Right ventricle myocardium superior (tissue), 1 donor: ENCODE data around the gene TNNI2. TPM values are rescaled to one million over a fixed set of nuclear protein-coding genes. Genes with fewer than 3 reads are reported as not detected.

Source experiments
- ATAC-seq: fragments of 200-7000 bp; cut with Tn5 transposase; one replicate; pipeline ENCODE4 v1.9.1; 2020; ENCODE audit warnings: mild to moderate bottlenecking; ENCODE audit not compliant: poor library complexity
- DNase-seq: peaks from one replicate; pipeline ENCODE4 v3.0.0-alpha.2; 2020
- intact Hi-C: fragments of 100-400 bp; cut with DNase I; formaldehyde crosslinking; loops from one replicate; pipeline ENCODE4 v1.11.2; 2022
- total RNA-seq: library from RNA; stranded (reverse); fragmentation: NEBNext Ultra II Directional; extraction: Animal tissue kit (Norgen Biotek cat#: 25700); gene quantifications from one replicate; pipeline ENCODE4 v1.2.1, GENCODE V29; 2021
- donor health status: DM: no; HTN: yes; CAD: no; lungs with severe emphysema.

TNNI2 gene
- total RNA-seq, 1 donor from 2014 or later, result not detected

DNA sequence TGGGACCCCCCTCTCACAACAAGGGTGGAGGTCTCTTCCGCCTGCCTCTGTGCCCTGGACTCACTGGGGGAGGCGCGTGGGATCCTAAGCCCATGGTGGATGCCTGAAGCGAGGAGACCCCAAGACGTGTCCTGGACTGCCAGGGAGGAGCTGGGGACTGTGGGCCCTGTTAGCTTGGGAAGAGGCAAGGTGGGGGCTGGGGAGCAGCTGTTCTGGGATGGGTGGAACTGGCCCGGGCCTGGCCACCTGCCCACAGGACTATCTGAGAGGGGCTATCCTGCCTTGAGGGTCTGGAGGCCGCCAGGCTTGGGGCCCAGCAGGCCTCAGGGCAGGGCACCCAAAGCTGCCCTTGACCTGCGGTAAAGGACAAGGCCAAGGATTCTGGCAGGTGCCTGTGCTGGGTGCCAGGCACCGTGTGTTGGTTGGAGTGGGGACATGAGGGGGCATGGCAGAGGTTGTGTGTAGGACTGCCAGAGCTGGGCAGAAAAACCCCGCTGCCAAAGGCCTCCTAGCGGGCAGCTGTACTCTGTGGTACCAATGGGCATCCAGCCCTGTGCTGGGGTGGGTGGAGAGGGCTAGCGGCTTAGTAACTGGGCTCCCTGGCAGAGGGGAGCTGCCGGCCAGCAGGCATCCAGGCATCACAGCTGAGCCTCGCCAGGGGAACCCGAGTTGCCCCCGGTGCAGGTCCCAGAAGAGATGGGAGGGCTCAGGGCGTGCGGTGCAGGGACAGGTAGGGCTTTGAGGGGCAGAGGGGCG lies 14.8 kb downstream of the TNNI2 start:
- DNase-seq, result no peak
- no peak for ATAC-seq
- intact Hi-C loops, result no loop called here

DNA sequence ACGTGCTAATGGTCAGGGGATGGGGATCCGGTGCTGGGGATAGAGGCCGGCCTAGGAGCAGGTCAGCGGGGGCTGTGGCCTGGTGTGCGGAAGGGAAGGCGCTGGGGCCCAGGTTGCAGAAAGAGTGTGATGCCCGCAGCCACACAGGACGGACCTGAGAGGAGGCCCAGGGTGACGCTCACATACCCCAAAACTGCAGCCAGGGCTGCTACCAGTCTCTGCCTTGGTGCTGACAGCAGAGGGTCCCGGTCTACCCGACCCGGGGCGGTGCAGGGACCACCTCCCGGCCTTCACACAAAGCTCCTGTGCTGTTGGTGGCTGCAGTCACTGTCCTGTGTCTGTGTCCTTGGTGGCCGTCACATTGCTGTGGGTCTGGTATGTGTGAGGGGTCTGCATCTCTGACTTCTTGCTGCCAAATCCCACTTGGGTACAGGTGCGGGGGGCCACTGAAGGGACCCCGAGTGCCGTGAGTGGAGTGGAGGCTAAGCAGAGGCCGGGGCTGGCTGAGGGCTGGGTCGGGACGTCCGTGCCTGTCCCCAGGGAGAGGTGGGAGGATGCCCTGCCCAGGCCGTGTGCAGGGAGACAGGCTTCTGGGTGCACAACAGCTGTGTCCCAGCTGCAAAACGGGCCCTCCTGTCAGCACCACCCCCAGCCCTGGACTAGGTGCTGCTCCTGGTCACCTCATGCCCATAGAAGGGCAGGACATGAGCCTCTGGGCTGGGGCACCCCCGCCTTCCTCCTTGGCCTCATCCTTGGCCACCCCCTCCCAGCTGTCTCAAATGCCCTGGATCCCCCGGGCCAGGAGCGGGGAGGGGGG lies 15.6 kb downstream of the TNNI2 start:
- DNase-seq (no peak), ATAC-seq (no peak)
- intact Hi-C loops, result no loop called here

DNA sequence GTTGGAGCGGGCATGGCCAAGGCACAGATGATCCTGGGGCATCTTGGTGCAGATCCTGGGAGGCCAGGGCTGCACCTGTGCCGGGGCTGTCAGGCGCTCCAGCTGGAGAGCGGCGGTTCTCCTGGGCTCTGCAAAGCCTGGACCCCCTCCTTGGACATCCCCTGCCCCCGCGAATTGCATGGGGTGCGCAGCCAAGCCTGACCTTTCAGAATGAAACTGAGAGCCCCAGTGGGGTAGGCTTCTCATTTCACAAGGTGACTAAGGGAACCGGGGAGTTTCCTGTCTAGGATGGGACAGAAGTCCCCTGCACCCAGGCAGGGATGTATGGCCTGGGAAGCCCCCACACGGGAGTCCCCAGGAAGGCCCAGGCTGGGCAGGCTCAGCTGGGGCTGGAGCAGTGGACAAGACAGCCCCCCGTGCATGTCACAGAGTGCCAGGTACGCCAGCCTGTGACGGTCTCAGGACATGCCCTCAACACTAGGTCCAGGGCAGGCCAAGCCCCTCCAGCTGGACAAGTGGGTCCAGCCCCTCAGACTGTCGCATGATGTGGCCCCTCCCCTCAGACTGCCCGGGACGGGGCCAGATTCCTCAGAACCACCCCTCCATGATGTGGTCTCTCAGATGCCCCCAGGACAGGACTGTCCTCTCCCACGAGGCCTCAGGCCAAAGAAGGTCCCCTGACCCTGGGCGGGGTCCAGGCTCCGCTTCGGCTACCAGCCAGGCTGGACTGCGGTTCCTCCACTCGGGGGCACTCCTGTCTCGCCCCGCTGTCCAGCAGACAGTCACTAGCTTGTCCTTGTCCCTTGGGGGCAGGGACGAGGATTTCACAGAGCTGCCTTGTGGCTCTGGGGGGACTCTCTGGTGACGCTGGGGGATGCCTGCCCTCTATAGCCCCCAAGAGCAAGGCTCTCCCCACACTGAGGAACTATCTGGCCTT lies 16.4 kb downstream of the TNNI2 start:
- ATAC-seq (no peak), DNase-seq (no peak)
- intact Hi-C loops, result no loop called here

DNA sequence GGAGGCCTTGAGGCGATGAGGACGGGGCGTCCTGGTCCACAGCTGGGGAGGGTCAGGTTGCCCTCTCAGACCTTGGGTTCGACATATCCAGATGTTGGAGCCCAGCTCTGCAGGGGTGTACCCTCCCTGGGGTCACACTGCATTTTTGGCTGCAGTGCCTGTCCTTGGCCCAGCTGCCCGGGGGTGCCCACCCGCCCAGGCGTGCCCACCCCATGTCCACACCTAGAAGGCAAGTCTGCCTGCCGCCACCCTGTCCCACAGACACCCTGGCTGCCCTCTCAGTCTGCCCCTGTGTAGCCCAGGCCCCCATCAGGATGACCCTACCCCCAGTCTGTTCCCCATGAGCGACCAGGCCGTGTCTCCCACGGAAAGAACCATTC lies 17.1 kb downstream of the TNNI2 start:
- ATAC-seq, result no peak
- intact Hi-C loops, result no loop called here
- DNase-seq, result no peak

DNA sequence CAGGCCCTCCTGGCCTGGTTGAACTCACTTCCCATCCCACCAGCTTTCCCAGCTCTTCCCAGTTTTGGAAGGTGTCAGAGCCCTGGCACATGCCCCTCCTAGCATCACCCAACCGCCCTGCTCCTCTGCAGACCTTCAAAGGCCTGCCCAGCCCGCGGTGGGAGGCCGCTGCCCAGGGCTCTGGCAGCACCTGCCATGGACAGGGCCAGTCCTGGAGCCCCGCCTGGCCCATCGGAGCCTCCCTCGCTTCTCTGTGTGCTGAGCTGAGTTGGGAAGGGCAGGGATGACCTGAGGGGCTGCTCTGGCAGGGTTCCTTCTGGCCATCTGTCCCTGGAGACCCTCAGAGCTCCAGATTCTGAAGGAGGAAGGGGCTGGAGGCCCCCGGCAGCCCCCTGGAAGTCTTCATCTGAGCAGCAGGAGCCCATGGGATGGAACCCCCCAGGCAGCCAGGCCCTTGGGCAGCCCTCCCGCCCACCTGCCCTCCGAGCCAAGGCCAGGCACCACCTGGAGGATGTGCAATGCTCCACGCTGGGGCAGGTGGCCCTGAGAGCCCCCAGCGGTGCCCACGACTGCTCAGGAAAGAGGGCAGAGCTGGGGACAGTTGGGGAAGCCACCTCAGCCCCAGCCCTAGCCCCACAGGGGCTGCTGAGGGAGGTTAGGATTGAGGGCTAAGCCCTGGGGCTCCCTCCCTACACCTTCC lies 17.7 kb downstream of the TNNI2 start:
- intact Hi-C loops, result no loop called here
- DNase-seq, result no peak
- ATAC-seq, result no peak

DNA sequence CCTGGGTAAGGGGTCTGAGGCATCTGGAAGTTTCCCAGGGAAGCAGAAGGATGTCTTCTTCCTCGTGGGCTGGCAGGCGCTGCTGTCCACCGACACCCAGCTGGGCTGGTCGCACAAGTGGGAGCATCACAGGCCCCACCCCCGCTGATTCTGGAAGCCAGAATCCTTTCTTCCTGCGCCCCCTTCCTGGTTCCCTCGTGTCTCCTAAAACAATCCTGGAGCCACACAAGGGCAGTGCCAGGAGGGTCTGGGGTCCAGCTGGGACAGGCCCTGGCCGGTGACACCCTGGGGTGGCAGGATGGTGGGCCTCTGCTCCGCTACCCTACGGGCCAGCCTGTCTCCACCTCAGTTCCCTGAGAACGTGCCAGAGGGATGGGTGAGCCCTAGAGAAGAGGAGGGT lies 18.3 kb downstream of the TNNI2 start:
- DNase-seq (no peak), ATAC-seq (no peak)
- intact Hi-C loops, result no loop called here

DNA sequence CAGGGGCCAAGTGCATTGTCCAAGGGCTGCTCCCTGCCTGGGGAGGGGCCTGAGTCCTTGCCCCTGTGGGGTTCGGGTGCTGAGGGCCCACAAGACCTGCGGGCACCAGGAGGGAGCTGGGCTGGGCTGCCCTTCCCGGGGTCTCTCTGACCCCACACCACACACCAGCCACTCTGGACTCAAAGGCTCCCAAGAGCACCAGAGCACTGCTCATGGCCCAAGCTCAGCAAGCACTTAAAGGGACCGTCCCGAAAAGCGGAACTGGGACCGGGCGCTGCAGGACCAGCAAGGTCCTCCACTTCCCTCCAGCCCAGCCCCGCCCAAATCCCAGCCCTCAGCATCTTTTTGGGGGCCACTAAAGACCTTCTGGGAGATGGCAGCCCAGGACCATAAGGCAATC lies 19.4 kb downstream of the TNNI2 start:
- DNase-seq (no peak), ATAC-seq (no peak)
- intact Hi-C loops, result no loop called here

DNA sequence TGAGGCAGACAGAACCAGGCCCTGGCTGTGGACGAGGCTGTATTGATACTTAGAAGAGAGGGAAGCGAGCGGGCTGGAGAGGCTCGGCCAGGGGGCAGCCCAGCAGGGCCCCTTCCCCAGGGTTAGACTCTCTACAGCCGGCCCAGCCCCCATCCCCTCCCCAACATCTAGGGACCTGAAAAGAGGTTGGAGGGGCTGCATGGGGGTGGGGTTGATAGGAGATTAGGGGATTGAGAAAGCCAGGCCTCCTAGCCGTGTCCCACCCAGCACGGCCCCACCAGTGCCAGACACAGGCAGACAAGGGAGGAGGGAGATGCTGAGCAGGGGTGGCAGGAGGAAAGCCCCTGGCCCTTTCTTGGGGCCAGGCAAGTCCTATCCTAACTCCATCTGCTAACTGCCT lies 19.8 kb downstream of the TNNI2 start:
- DNase-seq (no peak), ATAC-seq (no peak)
- intact Hi-C loops, result no loop called here

DNA sequence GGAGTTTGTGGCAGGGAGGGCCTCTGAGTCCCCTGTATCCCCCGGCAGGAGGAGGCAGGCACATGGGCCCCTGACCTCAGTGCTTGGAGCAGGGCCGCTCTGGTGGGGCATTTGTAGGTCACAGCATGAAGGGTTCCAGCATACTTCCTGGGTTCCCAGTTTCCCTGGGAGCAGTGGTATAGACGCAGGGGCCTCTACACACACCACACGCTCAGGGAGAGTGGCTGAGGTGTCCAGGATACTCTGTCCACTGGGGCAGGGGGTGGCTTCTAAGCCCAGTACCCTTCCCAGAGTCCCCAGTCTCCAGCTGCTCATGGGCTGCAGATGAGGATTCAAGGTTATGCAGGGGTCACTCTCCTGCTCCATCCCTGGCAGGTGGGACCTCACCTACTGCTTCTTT lies 20.2 kb downstream of the TNNI2 start:
- intact Hi-C loops, result no loop called here
- ATAC-seq (no peak), DNase-seq (no peak)

DNA sequence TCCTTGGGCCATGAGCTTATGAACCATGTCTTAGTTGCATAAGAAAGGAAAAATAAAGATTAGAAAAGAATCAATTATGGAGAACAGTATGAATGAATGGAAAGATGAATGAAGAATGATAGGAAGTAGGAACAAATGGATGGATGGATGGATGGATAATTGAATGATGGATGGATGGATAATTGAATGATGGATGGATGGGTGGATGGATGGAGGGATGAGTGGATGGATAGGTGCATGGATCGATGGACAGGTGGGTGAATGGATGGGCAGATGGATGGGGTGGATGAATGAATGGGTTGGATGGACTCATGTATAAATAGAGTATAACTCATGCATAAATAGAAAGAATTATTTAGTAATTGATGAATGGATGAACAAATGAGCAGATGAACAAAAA lies 21.3 kb downstream of the TNNI2 start:
- no peak for DNase-seq
- intact Hi-C loops, result no loop called here

DNA sequence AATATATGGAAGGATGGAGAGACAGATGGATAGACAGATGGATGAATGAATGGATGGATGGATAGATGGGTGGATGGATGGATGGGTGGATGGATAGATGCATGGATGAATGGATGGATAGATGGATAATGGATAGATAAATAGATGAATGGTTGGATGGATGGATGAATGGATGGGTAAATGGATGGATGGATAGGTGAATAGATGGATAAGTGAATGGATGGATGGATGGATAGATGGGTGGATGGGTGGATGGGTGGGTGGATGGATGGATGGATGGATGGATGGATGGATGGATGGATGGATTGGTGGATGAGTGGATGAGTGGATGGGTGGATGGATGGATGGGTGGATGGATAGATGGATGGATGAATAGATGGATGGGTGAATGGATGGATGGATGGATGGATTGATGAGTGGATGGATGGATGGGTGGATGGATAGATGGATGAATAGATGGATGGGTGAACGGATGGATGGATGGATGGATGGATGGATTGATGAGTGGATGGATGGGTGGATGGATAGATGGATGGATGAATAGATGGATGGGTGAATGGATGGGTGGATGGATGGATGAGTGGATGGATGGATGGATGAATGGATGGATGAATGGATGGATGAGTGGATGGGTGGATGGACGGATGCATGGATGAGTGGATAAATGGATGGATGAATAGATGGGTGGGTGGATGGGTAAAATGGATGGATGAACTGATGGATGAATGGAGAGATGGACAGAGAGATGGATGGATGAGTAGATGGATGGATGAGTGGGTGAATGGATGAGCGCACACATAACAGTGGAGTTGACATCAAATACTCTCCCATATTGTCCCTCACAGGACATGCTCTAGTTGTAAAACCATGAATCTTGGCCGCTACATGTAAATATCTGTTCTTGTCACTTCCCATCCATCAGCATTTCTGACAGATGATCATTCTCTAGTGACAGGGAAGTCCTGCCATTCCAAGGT lies 22.9 kb downstream of the TNNI2 start:
- intact Hi-C loops, result no loop called here
- DNase-seq (no peak), ATAC-seq (no peak)

More for the DNA sequence above, 21.3 kb downstream of the TNNI2 start:
- no peak for ATAC-seq

DNA sequence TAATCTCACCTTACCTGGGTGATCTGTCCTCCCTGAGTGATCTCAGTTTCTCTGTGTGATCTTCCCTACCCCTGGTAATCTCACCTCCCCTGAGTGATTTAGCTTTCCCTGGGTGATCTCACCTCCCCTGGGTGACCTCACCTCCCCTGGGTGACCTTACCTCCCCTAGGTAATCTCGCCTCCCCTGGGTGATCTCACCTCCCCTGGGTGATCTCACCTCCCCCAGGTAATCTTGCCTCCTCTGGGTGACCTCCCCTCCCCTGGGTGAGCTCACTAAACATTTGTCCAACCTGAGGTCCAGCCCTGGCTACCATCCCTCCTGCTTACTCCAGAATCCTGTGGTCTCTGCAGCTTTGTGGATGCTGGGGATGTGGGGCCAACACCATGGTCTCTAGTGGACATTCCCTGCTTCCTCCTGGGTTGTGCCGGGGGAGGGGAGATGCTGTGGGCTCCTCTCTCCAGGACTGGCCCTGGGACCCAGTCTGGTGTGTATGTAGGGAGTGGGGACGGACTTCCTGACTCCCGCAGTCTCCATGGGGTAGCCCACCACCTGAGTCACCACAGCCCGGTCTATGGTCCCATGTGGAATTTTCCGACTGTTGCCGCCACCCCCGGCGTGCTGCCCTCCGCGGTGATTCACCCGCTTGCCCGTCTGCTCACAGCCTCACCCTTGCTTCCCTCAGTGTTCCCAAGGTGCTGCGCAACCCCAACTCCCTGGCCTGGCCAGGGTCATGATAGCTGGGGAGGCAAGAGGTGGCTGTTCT lies 24.0 kb downstream of the TNNI2 start:
- ATAC-seq (no peak), DNase-seq (peak; percentile 34)
- intact Hi-C loops, result no loop called here

DNA sequence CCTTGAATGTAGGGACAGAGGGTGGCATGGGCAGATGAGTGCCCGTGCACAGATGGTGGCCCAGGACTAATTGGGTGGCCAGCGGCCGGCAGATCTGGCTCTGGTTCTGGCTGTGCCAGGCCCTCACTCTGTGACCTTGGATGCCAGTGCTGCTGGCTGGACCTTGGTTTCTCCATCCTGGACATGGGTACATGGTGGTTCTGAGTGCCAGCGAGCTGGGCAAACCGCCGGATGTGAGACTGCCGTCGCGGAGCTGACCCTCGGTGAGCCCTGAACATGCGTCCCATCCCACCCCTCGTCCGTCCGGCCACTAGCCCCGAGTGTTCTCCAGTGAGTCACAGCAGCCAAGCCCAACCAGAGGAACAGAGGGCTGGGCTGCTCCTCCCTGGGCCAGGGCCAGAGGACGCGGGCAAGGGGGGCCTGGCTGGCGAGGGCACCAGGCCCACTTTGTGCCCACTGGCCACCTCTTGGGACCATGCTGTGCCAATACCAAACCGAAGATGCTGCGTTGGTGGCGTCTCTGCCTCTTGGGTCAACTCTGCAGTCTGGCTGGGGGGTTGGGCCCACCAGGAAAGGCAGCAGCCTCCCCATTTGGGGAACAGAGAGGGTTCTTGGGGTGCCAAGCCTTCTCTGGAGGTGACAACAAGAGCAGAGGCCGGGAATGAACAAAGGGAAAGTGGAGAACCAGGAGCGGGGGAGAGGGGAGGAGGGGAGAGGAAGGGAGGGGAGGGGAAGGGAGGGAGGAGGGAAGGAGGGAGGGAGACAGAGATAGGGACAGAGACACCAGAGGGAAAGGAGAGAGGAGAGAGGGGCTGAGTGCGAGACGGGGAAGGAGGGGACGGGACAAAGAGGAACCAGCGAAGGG lies 24.8 kb downstream of the TNNI2 start:
- intact Hi-C loops, result no loop called here

DNA sequence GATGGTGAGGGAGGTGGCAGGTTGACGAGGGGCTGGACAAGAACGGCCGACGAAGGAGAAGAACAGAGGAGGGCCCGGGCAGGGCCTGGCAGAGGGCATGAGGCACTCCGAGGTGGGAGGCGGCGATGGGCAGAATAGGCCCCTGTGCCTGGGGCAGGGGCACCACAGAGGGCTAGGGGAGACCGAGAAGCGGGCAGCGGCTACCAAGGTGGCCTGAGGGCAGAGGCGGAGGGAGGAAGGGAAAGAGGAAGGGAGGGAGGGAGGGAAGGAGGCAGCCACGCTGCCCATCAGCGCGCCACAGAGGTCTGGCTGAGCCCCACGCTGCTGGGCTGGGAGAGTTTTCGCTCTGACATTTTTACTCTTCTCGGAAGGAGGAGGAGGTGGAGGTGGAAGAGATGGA lies 25.4 kb downstream of the TNNI2 start:
- DNase-seq, result peak; percentile 54
- ATAC-seq, result peak; percentile 2
- intact Hi-C loops, result no loop called here

More for the DNA sequence above, 24.8 kb downstream of the TNNI2 start:
- ATAC-seq, result peak; percentile 87
- peak; percentile 93 for DNase-seq

DNA sequence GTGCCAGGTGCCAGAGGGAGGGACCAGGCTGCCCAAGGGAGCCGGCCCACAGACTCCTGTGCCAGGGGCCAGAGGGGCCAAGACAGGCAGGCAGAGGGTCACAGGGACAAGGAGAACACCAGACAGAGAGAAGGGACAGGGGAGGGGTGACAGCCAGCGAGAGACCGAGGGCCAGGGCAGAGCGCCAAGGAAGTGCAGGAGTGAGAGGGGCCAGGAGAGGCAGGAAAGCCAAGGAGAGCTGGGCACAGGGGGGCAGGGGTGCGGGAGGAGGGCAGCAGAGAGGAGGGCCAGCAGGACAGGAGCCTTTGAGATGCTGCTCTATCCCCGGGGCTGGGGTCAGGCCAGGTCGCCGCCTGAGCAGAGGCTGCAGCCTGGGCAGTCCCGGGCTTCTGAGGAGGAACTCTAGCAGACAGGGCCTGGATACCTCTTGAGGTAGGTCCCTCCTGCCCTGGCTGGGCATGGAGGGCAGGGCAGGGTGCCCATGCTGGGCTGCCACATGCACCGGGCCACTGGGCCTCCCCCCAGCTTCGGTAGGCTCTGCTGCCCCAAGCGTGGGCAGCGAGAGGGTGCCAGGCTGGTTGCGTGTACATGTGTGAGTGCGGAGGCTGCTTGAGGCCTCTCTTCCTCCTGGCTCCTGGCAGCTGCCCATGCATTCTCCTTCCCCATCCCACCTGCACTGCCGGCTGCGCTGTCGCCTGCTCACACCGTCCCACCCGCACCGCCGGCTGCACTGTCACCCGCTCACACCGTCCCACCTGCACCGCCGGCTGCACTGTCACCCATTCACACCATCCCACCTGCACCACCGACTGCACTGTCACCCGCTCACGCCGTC lies 26.3 kb downstream of the TNNI2 start:
- ATAC-seq (peak; percentile 17), DNase-seq (peak; percentile 59)
- intact Hi-C loops, result no loop called here
